ENCODE measurements around the gene SLC25A20.

GRCh38 chr3:48848816-48849515 lies 49.7 kb downstream of the SLC25A20 start:
- no peak for TF ChIP-seq POLR2A (IDR thresholded peaks at IDR 0.05)
- TF ChIP-seq, protein P1, sequence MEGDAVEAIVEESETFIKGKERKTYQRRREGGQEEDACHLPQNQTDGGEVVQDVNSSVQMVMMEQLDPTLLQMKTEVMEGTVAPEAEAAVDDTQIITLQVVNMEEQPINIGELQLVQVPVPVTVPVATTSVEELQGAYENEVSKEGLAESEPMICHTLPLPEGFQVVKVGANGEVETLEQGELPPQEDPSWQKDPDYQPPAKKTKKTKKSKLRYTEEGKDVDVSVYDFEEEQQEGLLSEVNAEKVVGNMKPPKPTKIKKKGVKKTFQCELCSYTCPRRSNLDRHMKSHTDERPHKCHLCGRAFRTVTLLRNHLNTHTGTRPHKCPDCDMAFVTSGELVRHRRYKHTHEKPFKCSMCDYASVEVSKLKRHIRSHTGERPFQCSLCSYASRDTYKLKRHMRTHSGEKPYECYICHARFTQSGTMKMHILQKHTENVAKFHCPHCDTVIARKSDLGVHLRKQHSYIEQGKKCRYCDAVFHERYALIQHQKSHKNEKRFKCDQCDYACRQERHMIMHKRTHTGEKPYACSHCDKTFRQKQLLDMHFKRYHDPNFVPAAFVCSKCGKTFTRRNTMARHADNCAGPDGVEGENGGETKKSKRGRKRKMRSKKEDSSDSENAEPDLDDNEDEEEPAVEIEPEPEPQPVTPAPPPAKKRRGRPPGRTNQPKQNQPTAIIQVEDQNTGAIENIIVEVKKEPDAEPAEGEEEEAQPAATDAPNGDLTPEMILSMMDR (IDR thresholded peaks at IDR 0.05) = no peak

All from uterus (tissue), 2 donors.